GM23338 (cell line): ENCODE measurements around the gene MAGEB10.

Experiments used
- CREB1 ChIP-seq: fragments of 250-450 bp; sonication (Bioruptor Pico); IDR thresholded peaks from 2 replicates; pipeline ENCODE4 v1.5.0; 2020; ENCODE audit warnings: low read depth, mild to moderate bottlenecking, moderate library complexity
- CTCF ChIP-seq, 2 experiments: fragments of 200-600 bp in 1 of 2; sonication (generic) in 1 of 2; conservative IDR thresholded peaks; 2 replicates each; pipeline versions ENCODE4 v1.5.1 to v1.6.1; 2016 to 2017; ENCODE audit warnings: antibody characterized with exemption in 2 of 2, low read depth in 2 of 2, mild to moderate bottlenecking in 2 of 2, moderate library complexity in 1 of 2
- ETS1 ChIP-seq: IDR thresholded peaks from 2 replicates; pipeline ENCODE4 v1.6.1; 2016; ENCODE audit warnings: antibody characterized with exemption
- EZH2 ChIP-seq: fragments of 200-600 bp; sonication (generic); IDR thresholded peaks from one replicate; pipeline ENCODE4 v1.8.0; 2017; ENCODE audit warnings: antibody characterized with exemption, mild to moderate bottlenecking, low read depth; ENCODE audit not compliant: unreplicated experiment
- EZH2phosphoT487 ChIP-seq: fragments of 200-600 bp; sonication (generic); IDR thresholded peaks from one replicate; pipeline ENCODE4 v1.8.1; 2018; ENCODE audit warnings: antibody characterized with exemption; ENCODE audit not compliant: unreplicated experiment
- JUNB ChIP-seq: IDR thresholded peaks from one replicate; pipeline ENCODE4 v1.6.1; 2016; ENCODE audit warnings: antibody characterized with exemption; ENCODE audit not compliant: unreplicated experiment
- POLR2AphosphoS5 ChIP-seq: IDR thresholded peaks from 2 replicates; pipeline ENCODE4 v1.6.1; 2016; ENCODE audit warnings: antibody characterized with exemption, low read depth
- REST ChIP-seq: IDR thresholded peaks from one replicate; pipeline ENCODE4 v1.6.1; 2018; ENCODE audit warnings: antibody characterized with exemption; ENCODE audit not compliant: unreplicated experiment

- TF ChIP-seq POLR2AphosphoS5 (no peak), CTCF (conservative IDR thresholded peaks at IDR 0.05; ENCODE audit: low read depth in 2 of 2) (no peak), EZH2 (no peak), REST (no peak), ETS1 (no peak), EZH2phosphoT487 (no peak), JUNB (no peak), CREB1 (CRISPR knock-in tag) (no peak)
These were observed 16.0 kb downstream of the MAGEB10 start for GRCh38 chrX:27823812-27824211.
